Stimulated activated naive CD4-positive, alpha-beta T cell treated with Interleukin-2 at 50 U/mL for 16 hours (primary cell): ENCODE measurements around the gene NCOA6.
"Not testable (repeated sequence)": the region's sequence is repeated elsewhere in the genome, so short reads cannot be mapped to it uniquely, and the experiment has no call there.

ENCODE experiments used
- DNase-seq: peaks from one replicate; lab custom pipeline; 2025; lab: John Stamatoyannopoulos, UW

NCOA6 gene

DNA sequence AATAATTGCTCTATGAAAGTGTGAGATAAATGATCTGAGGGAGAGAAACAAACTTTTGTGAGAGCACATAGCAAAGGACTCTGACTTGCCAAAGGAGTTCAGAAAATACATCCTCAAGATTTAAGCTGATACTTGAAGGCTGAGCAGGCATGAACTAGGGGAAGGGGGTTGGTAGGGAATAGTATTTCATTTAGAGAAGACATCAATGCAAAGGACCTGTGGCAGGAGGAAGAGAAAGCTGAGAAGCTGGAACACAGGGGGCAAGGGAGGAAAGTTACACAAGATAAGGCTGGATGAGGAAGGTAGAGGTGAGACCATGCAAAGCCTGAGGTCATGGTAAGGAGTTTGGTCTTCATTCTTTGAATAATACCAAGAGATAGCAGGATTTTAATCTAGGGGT lies 50.6 kb downstream of the NCOA6 start:
- DNase-seq, result no peak

DNA sequence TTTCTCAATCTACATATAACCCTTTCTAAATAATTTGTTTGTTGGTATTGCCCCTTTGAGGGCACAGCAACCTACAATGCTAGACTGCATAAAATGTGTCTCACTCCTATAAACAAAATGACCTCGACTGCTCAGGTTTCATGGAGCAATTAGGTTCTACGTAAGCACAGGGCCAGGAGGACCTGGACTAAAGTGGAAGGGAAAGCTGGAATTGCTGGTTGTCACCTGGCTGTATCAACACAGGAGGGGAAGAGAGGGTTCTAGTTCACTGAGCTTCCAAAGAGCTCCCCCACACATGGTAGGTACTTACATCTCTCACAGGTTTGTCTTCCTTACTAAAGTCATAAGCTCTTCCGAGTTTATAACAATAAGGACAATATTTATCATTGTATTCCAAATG lies 51.0 kb downstream of the NCOA6 start:
- no peak for DNase-seq

DNA sequence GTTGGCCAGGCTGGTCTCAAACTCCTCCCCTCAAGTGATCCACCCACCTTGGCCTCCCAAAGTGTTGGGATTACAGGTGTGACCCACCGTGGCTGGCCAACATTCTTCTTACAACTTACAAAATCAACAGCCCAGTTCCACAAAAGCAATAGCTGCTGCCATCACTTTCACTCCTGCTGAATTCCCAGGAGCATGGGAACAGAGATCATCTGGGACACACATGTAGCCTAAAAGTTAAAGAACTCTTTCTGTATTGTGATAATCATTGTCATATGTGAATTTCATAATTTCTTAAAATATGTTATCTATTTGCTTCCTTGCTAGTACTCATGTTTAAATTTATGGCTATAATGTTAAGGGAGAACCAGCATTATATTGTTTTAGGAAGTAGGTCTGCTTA lies 51.7 kb downstream of the NCOA6 start:
- no peak for DNase-seq

DNA sequence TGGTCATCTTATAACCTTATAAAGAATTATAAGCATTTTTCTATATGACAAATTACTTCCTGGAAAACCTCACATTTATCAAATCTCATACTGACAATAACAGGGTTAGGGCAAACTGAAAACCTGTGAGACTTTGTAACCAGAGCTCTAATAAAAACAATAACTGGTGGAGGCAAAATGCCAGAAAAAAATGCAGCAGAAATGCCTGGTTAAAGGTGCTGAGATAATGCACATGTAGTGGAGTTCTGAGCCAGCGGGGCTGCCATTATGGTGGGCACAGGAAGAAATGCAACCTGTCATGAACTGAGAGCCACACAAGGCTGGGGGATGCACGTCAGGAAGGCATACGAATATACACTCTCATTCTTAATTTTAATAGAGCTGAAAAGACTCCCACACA lies 53.0 kb downstream of the NCOA6 start:
- no peak for DNase-seq

DNA sequence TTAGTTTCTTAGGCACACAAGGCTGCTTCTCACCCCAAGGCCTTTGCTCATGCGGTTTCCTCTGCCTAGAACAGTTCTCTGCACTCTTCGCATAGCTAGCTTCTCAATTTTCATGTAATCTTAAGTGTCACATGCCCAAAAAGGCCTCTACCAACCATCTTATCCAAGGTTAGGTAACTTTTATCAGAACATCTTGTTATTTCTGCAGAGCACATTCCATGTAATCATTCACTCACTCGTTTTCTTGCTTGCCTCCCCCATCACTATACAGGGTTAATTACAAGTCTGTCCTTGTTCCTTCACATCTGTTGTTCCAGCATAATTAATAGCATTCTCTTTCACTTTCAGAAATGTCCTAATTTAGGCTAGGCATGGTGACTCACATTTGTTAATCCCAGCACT lies 53.8 kb downstream of the NCOA6 start:
- DNase-seq, result no peak

DNA sequence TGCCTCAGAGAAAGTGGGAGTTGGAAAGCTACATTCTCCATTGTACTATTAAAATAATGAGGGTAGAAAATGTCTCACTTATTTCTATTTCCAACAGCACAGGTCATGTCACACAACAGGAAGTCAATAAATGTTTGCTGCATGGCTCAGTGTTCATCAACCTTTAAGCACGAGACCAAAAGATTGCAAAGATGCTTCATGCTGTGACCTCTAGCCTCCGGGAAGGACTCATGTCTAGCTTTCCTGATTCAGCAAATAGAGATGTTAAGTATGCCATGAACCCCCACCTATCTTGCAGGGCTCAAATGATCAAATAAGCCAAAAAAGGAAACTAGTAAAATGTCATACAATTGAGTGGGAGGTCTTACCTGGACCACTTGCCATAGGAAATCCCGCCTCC lies 57.4 kb downstream of the NCOA6 start:
- DNase-seq, result no peak

DNA sequence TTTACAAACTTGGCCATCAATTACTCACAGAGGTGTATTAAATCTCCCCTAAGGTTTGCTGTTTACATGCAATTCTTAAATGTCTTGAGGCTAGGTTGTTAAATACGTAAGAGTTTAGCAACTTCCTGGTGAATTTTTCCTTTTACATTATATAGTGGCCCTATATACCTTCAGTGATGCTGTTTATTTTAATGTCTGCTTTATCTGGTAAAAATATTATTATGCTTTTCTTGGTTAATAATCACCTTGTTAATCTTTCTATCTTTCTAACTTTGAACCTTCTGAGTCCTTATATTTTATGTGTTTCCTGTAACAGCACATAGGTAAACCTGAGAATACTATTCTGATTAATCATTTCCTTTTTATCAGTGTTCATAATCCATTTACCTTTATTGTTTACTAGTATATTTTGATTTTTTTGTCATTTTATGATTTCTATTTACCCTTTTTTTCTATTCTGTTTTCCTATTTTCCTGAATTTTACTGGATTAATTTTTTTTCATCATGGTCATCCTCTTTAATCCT lies 63.4 kb downstream of the NCOA6 start:
- no peak for DNase-seq

DNA sequence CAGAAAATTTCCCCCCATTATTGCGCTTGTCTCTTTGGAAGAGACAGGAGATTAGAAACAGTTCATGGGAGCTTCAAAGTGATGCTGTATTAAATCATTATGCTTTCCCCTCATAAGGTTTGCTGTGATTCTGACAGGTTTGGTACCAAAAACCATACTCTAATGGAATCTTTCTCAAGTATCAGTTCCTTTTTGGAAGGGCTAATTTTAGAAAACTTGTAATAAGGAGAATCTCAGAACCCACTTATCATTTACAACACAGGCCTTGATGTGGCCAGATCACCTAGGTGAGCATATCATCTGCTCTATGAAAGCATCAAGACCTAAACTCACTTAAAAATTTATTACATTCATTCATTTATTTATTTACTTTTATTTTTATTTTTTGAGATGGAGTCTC lies 70.1 kb downstream of the NCOA6 start:
- no peak for DNase-seq

DNA sequence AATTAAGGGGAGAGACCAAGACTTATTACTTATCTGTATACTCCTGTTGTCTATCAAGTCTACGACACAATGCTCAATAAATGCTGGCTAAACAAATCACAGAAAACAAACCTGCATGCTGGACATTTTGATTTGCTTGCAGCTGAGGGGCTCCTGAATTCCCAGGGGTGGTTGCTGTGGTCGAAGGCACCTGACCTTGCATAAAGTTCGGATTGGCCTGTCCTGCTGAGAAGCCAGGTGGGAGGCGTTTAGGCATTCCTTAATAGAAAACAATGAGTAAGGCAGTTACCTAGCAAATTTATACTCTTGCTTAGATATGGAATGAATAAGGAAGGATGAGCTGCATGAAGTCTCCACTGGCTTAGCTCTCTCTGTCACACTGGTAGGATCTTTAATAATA lies 70.8 kb downstream of the NCOA6 start:
- no peak for DNase-seq

DNA sequence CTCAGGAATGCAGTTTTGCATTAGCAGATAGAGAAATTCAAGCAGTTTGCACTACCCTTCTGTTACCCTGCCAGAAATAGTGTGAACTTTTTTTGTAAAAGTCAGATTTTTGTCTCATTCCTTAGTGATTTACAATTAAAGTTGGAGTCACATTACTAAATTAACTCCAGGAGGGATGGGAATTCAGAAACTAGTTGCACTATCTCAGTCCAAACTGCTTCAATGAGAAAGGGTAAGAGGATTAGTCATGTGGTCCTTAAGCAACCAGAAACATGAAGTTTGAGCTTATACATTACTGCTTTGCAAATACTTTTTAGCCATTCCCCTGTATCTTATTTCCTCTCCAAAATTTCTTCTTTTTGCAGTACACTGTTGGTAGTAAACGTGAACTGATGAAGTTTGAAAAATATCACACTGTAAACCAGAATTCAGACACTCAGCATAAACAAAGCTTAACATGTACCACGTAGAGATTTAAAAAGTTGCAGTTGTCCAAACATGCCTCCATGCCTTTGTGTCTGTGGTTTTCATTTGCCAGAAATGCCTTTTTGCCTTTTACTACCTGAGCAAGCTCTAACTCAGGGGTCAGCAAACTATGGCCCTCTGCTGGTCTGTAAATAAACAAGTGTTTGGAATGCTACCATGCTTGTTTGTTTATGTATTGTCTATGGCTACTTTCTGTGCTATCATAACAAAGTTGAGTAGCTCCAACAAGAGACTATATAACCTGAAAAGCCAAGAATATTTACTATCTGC lies 71.6 kb downstream of the NCOA6 start:
- no peak for DNase-seq

DNA sequence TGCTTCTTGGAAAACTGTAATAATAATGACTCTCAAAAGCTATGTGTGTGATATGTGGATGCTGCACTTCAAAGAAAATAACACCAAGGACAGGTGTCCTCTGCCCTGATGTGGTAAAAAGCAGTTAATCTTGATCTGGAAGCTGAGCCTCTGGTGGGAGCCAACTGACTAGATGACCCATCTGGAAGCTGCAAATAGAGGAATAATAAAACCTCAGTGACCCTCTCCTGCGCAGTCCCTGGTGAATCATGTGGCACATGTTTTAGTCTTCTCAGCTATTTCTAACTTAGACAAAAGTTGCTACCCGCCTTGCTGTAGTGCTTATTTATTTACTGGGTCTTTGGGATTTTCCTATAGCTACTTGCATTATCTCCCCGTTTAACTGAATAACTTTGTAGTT lies 74.0 kb downstream of the NCOA6 start:
- no peak for DNase-seq

DNA sequence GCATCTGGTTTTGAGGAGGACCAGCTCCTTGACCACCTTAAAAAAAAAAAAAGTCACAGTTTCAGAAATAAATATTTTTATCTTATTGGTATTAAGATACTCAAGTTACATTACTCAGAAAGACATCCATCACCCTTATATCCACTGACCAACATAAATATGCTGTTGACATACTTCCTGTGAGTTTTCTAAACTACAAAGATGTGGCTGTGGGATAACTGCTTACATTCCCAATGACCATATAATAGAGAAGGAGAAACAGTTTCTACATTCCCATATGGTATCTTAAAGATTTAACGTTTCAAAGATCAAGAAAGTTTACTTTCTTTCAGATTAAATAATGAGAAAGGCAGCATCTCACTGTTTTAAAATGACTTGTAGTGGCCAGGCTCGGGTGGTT lies 75.0 kb downstream of the NCOA6 start:
- DNase-seq, result no peak

DNA sequence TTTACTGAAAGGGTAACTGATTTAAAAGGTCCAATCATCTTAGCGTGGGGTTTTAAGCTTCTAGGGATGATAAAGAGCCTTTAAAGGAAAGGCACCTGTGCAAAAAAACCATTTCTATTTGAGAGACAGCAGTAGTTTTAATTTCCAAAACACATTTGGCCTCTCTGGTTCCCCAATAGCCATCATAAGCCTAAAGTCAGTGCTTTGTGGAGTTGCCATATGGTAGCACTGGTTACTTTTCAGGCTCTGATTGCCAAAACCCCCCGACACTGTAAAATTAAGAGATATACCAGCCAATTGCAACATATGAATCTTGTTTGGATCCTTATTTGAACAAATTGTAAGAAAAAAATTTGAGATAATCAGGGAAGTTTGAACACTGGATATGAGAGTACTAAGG lies 76.7 kb downstream of the NCOA6 start:
- no peak for DNase-seq

DNA sequence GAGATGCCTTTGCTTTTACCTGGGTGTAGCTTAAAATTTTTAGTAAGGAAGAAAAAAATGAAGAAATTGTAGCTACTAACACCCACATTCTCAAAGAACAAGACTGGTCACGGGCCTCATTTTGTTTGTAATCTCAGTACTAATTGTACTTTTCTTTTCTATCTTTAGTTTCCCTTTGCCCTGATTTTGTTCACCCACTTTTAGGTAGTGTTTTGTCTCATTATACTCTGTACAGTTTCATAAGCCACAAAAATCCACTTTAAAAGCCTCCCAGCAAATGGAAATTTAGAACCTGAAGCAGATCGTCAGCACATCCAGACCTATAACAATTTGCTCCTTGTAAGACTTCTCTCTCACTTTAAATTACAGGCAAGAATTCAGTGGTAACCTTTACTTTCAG lies 78.0 kb downstream of the NCOA6 start:
- no peak for DNase-seq

DNA sequence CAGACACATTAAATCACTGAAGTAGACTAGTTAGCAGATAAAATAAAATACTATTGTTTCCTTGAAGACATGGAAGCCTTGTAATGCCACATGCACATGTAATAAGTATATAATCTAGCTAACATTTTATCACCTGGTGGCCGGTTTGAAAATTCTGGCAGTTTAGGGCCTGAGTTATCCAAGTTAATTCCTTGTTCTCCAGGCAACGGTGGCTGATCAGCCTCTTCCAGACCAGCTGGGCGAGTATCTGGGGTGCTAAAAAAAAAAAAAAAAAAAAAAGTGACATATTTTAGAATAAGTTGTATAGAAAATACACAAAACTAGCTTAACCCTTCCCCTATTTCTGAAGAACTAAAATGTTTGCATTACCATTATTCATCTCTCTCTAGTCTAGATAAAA lies 78.8 kb downstream of the NCOA6 start:
- DNase-seq, result no peak

DNA sequence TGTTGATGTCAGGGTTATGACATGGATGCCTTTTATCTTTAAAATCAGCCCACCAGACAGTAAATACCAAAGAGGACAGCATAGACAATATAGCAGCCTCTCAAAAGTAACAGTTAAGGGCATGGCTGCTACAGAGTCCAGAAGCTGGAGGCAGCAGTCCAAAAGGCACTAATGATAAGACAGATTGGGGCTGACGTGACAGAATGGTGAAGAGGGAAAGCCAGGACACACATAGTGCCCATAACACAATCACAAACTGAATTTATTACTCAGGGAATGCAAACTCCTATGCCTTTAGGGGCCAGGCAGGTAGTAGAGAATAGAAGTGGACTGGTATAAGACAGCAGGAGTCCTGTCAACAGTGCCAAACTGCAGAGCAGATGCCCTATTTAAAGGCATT lies 80.6 kb downstream of the NCOA6 start:
- DNase-seq, result no peak

DNA sequence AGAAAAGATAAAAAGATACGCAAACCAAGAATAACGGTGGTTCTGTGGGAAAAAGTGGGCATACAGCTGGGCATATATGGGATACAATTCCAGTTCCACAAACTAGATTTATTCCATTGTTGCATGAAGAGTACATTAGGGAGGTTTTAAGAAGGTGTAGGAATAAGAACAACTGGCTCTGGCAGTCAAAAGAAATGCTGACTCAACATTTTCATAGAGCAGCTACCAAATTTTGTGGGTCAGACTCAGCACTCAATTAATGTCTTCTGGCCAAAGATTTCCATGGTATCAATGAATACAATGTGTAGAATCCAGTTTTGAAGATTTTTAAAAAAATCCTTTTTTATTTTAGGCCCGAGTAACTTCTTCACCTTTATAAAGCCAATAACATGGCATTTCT lies 81.1 kb downstream of the NCOA6 start:
- DNase-seq, result no peak

DNA sequence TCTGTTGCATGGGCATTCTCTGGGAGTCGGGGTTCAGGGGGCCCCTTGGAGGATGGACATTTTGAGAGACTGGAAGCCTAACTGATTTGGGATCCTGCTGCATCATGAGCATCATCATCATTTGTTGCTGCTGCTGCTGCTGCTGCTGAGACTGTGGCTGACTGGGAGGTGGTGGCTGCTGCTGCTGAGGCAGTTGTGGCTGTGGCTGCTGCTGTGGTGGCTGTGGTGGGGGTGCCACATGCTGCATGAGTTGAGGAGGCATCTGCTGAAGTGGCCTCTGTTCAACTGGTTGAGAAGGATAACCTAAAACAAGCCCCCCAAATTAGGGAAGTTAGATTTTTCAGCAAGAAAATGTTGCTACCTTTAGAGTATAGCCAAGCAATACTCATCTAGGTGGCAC lies 82.4 kb downstream of the NCOA6 start:
- no peak for DNase-seq

DNA sequence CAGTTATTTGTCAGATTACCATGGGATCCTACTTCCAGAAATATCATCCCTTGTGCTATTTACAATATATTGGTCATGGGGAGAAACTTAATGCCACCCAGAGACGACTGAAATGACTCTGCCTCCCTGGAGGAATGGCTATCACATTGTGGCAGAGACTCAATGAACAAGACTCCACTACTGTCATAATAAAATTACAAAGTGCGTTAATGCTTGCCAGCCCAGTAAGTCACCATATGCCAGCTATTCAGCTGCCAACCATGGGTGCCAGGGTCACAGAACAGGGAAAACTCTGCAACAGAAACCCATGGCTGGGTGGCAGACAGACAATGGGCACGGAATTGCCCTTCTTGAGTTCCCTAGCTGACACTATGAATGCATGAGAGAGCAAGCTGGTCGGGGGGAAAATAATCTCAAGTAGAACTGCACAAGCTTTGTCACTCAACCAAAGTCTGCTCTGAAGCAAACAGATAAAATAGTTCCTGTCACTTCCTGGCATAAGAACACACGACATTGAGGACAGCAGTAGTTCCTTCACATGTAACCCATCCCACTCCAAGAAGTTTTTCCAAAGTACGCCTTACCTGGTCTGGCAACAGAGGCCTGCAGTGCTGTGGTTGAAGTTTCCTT lies 89.2 kb downstream of the NCOA6 start:
- DNase-seq, result no peak

DNA sequence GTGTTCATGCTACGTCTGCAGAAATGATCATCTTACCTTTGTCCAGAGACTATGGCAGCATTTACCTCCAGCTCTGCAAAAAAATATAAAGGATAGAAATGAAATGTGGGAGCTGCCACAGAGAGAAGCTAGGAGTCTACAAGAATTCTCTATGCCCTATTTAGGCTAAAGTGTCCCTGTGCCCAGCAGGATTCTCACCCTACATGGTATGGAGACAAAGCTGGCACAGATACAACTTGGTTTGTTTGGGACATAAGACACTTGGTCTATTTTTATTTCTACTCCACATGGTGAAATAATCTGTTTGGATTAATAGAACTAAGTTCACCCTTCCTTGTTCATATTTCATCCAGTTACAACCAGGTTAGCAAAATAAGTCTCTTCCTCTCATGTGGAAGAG lies 92.9 kb downstream of the NCOA6 start:
- DNase-seq, result no peak

DNA sequence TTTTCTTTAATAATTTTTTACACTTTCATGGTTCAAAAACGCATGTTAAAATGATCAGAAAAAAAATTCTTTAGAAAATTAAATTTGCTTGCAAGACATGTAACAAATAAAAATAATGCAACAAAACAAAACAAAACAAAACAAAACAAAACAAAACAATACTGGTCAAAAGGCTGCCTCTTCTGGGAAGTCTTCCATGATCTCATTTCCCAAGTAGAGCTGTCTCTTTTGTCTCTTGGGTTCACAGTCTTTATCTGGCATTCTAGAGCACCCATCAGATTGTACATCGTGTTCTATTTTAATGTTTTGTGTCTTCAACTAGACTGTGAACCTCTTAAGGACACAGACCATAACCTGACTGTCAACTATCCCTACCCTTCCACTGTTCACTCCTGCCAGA lies 96.0 kb downstream of the NCOA6 start:
- no peak for DNase-seq

DNA sequence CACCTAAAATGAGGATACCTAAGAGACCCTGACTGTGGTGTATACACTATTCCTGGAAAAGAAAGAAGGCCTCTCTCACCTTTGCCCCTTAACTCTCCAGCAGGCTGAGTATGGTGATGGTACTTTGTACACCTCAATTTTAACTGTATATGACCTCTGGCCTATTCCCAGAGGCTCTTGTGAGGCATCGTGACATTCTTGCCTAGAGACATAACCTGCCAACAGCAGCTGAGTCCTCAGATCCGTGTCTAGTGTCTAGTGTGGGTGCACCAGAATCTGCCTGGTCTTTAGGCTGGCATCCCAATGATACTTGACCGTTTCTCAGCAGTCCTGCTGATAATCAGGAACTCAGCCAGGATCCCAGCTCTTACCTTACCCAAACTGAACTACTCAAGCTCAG lies 101.3 kb downstream of the NCOA6 start:
- no peak for DNase-seq

DNA sequence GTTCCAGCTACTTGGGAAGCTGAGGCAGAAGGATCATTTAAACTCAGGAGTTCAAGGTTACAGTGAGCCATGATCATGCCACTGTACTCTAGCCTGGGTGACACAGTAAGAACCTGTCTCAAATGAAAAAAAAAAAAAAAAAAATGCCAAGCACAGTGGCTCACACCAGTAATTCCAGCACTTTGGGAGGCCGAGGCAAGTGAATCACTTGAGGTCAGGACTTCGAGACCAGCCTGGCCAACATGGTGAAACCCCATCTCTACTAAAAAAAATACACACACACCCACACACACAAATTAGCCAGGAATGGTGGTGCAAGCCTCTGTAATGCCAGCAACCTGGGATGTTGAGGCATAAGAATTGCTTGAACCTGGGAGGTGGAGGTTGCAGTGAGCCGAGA lies 102.9 kb downstream of the NCOA6 start:
- DNase-seq, result not testable (repeated sequence)

DNA sequence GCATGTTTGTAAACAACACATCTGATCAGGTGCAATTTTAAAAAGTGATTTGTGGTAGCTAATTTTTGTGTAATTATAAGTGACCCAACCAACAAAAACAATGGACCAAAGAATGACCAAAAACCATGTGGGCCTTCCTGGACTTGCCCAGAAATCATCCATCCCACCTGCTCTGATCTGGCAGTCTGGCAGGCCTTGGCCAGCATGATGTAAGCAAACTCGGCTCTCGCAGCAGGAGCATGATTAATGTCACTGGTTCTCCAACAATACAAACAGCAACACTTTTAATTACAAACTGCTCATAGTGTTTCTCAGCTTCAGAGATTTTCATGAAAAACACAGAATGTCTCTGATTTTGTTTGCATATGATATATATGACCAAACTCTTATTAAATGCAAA lies 105.2 kb downstream of the NCOA6 start:
- DNase-seq, result no peak
